Transverse colon (tissue), 4 donors: ENCODE data around the gene HLA-DOA. TPM values are rescaled to one million over a fixed set of nuclear protein-coding genes. Genes with fewer than 3 reads are reported as not detected.

Experiments used
- DNase-seq: peaks from one replicate; pipeline ENCODE4 v3.0.0-alpha.2; 2019
- H3K27ac ChIP-seq, 4 donors: fragments of 200-600 bp; sonication (generic); 2 replicates each; pipeline ENCODE4 v1.5.1; 2016 to 2018; ENCODE audit warnings: inconsistent platforms in 4 of 4
- H3K27me3 ChIP-seq: fragments of 200-600 bp; sonication (generic); 2 replicates; pipeline ENCODE4 v1.5.1; 2017; ENCODE audit warnings: inconsistent platforms
- H3K36me3 ChIP-seq, 4 donors: fragments of 200-600 bp; sonication (generic); 2 replicates each; pipeline ENCODE4 v1.5.1; 2017 to 2019; ENCODE audit warnings: inconsistent platforms in 4 of 4
- H3K4me1 ChIP-seq, 4 donors: fragments of 200-600 bp; sonication (generic); 2 replicates each; pipeline ENCODE4 v1.5.1; 2017 to 2020; ENCODE audit warnings: inconsistent platforms in 4 of 4
- H3K4me3 ChIP-seq, 4 donors: fragments of 200-600 bp; sonication (generic); 1 replicate in 1 of 4; 2 replicates in 3 of 4; pipeline versions ENCODE4 v1.5.1 to v1.6.1; 2017 to 2019; ENCODE audit warnings: inconsistent platforms in 4 of 4
- H3K9me3 ChIP-seq, 2 donors: fragments of 200-600 bp; sonication (generic); 2 replicates each; pipeline ENCODE4 v1.5.1; 2017 to 2019; ENCODE audit warnings: inconsistent platforms in 2 of 2
- CTCF ChIP-seq, 5 experiments: fragments of 200-600 bp in 3 of 5; fragments of 450-650 bp in 2 of 5; sonication (generic) in 3 of 5; IDR thresholded peaks; 1 replicate in 2 of 5; 2 replicates in 3 of 5; pipeline ENCODE4 v1.5.1; 2016 to 2017; ENCODE audit warnings: antibody characterized with exemption in 5 of 5, inconsistent platforms in 3 of 5, mild to moderate bottlenecking in 2 of 5, moderate library complexity in 1 of 5
- EP300 ChIP-seq: sonication (generic); formaldehyde crosslinking; IDR thresholded peaks from one replicate; pipeline ENCODE4 v1.6.1; 2017; ENCODE audit warnings: antibody characterized with exemption, low read depth
- POLR2A ChIP-seq: fragments of 450-650 bp; IDR thresholded peaks from one replicate; pipeline ENCODE4 v1.6.1; 2016; ENCODE audit warnings: antibody characterized with exemption, mild to moderate bottlenecking, moderate library complexity
- POLR2AphosphoS5 ChIP-seq, 3 donors: sonication (generic); formaldehyde crosslinking; IDR thresholded peaks; one replicate each; pipeline ENCODE4 v1.6.1; 2016; ENCODE audit warnings: antibody characterized with exemption in 3 of 3
- WGBS, 2 donors: methylation state at CpG; one replicate each; pipeline ENCODE4 v1.1.5; 2018; ENCODE audit warnings: low coverage in 1 of 2; 5-methylcytosine and 5-hydroxymethylcytosine counted together
- in situ Hi-C, 4 donors: fragments of 200-750 bp; cut with MboI; loops; one replicate each; pipeline versions ENCODE4 v1.15.0 to v1.15.1; 2017; ENCODE audit warnings: low sequenced_read_pairs in 3 of 4, low pct_ligation_motif_present in 1 of 4, low pct_unique_long_range_greater_than_20kb in 1 of 4
- intact Hi-C: fragments of 100-400 bp; cut with DNase I; formaldehyde crosslinking; loops from one replicate; pipeline ENCODE4 v1.15.1; 2023; ENCODE audit warnings: low total_unique reads
- total RNA-seq, 4 donors: library from RNA; depleted of rRNA; stranded (reverse); fragments of >200 nt; gene quantifications; one replicate each; pipeline ENCODE4 v1.1.0, GENCODE V29; 2016

Gene HLA-DOA
- total RNA-seq, 4 donors from 2014 or later, result 0.82 to 7.9 (median 2.6) TPM

GRCh38 chr6:33034554-33034953 is 25.2 kb upstream of the HLA-DOA start:
- DNase-seq, result no peak
- no peak overlapping the region for H3K4me3 ChIP-seq
- H3K36me3 ChIP-seq, result no peaks in the 10 kb centered on the region
- WGBS, 2 donors, result 100% methylated on average over 1 of the region's 1 CpG; no CpG with 5 or more reads in 1 of the 2 donors
- in situ Hi-C loops (no loop called here), intact Hi-C loops (no loop called here)
- peaks cover 30% of the 10 kb centered on the region for H3K27me3 ChIP-seq
- no peaks in the 10 kb centered on the region for H3K4me1 ChIP-seq
- H3K27ac ChIP-seq, result no peak overlapping the region
- H3K9me3 ChIP-seq, result peaks cover 0 to 4% of the 10 kb centered on the region in 2 donors
- TF ChIP-seq POLR2A, result no peak
- TF ChIP-seq CTCF (IDR thresholded peaks at IDR 0.05), result no peak
- TF ChIP-seq POLR2AphosphoS5 (IDR thresholded peaks at IDR 0.05), result no peak
- TF ChIP-seq EP300, result no peak

GRCh38 chr6:33030245-33030644 is 20.9 kb upstream of the HLA-DOA start:
- in situ Hi-C loops, result no loop called here
- peaks cover 0 to 4% of the 10 kb centered on the region in 2 donors for H3K9me3 ChIP-seq
- H3K4me3 ChIP-seq, result no peak overlapping the region
- DNase-seq, result no peak
- peak overlapping the region in 2 of 4 donors; percentile 52 to 72 for H3K27ac ChIP-seq
- intact Hi-C loops, result no loop called here
- 24 to 47% methylated on average over 3 of the region's 3 CpGs for WGBS, 2 donors
- no peak for TF ChIP-seq POLR2A
- TF ChIP-seq POLR2AphosphoS5 (IDR thresholded peaks at IDR 0.05), result no peak
- no peak for TF ChIP-seq EP300
- TF ChIP-seq CTCF (IDR thresholded peaks at IDR 0.05), result no peak
- H3K36me3 ChIP-seq, result no peaks in the 10 kb centered on the region
- no peaks in the 10 kb centered on the region for H3K4me1 ChIP-seq
- peaks cover 26% of the 10 kb centered on the region for H3K27me3 ChIP-seq

GRCh38 chr6:33029328-33030184 is 20.2 kb upstream of the HLA-DOA start:
- Histone ChIP-seq H3K4me1 (no peaks in the 10 kb centered on the region), H3K9me3 (no peaks in the 10 kb centered on the region), H3K36me3 (no peaks in the 10 kb centered on the region), H3K27ac (peak overlapping the region; percentile 10 to 72 (median 50)), H3K27me3 (peaks cover 26% of the 10 kb centered on the region), H3K4me3 (no peak overlapping the region)
- intact Hi-C loops (no loop called here), in situ Hi-C loops (no loop called here)
- WGBS, 2 donors, result 55% methylated on average over 4 to 6 of the region's 6 CpGs
- TF ChIP-seq POLR2AphosphoS5 (IDR thresholded peaks at IDR 0.05) (peak; percentile 19 to 55 (median 53)), CTCF (IDR thresholded peaks at IDR 0.05) (no peak), POLR2A (peak; percentile 52)
- peak; percentile 32 for DNase-seq

GRCh38 chr6:33028220-33028849 is 18.9 kb upstream of the HLA-DOA start:
- in situ Hi-C loops (no loop called here), intact Hi-C loops (no loop called here)
- H3K4me1 ChIP-seq, result no peaks in the 10 kb centered on the region
- peak overlapping the region; percentile 8 to 72 (median 32) for H3K27ac ChIP-seq
- H3K36me3 ChIP-seq, result no peaks in the 10 kb centered on the region
- no peak overlapping the region for H3K4me3 ChIP-seq
- TF ChIP-seq EP300, result no peak
- TF ChIP-seq CTCF (IDR thresholded peaks at IDR 0.05), result no peak
- no peak for TF ChIP-seq POLR2A
- no peak for TF ChIP-seq POLR2AphosphoS5 (IDR thresholded peaks at IDR 0.05)
- H3K9me3 ChIP-seq, result no peaks in the 10 kb centered on the region
- 5 to 13% methylated on average over 1 of the region's 1 CpG for WGBS, 2 donors
- DNase-seq, result no peak
- peaks cover 15% of the 10 kb centered on the region for H3K27me3 ChIP-seq
